GM12878 (cell line): ENCODE data around the gene MYL12A. TPM values are rescaled to one million over a fixed set of nuclear protein-coding genes. Genes with fewer than 3 reads are reported as not detected.

Experiments used
- CEBPZ ChIP-seq: fragments of 150-350 bp; IDR thresholded peaks from 2 replicates; pipeline ENCODE4 v1.6.1; 2016; ENCODE audit warnings: low read depth, low read length
- ETV6 ChIP-seq, 2 experiments: fragments of 450-650 bp in 1 of 2; IDR thresholded peaks in 1 of 2; conservative IDR thresholded peaks in 1 of 2; 2 replicates each; pipeline ENCODE4 v1.6.1; 2014; ENCODE audit warnings: antibody characterized with exemption in 1 of 2, borderline replicate concordance in 1 of 2, low read depth in 1 of 2, mild to moderate bottlenecking in 1 of 2, moderate library complexity in 1 of 2
- KDM1A ChIP-seq: fragments of 200-600 bp; sonication (generic); IDR thresholded peaks from 2 replicates; pipeline ENCODE4 v1.6.1; 2016; ENCODE audit warnings: borderline replicate concordance
- PRDM15 ChIP-seq: fragments of 450-650 bp; formaldehyde crosslinking; IDR thresholded peaks from 2 replicates; pipeline ENCODE4 v1.4.0; 2020; ENCODE audit warnings: mild to moderate bottlenecking, moderate library complexity
- RB1 ChIP-seq: fragments of 450-650 bp; formaldehyde crosslinking; IDR thresholded peaks from 2 replicates; pipeline ENCODE4 v1.6.1; 2017; ENCODE audit warnings: mild to moderate bottlenecking, borderline replicate concordance
- YY1 ChIP-seq: IDR thresholded peaks from 2 replicates; pipeline ENCODE4 v1.6.1; 2011; ENCODE audit warnings: low read depth, mild to moderate bottlenecking, low read length
- polyA plus RNA-seq, 11 experiments: library from polyadenylated mRNA; depleted of rRNA in 4 of 11; unstranded in 6 of 11; stranded (reverse) in 5 of 11; fragments of >200 nt; fragmentation: Nextera tagmentation in 4 of 11; fragmentation: Illumina TruSeq in 1 of 11; extraction: Ambion mirVana in 4 of 11; extraction: Trizol in 1 of 11; gene quantifications; 1 replicate in 1 of 11; 2 replicates in 10 of 11; pipeline versions ENCODE4 v1.2.1 to v1.2.3, GENCODE V29; 2011 to 2016; ENCODE audit warnings: inconsistent platforms in 2 of 11, missing spikeins in 2 of 11, low read depth in 1 of 11
- total RNA-seq, 4 experiments: library from RNA; depleted of rRNA in 3 of 4; stranded (reverse); fragments of >200 nt in 3 of 4; fragmentation: Illumina TruSeq in 1 of 4; extraction: Trizol in 1 of 4; gene quantifications; 2 replicates each; pipeline versions ENCODE4 v1.2.1 to v1.2.3, GENCODE V29; 2013 to 2021

Gene MYL12A
- total and polyA plus RNA-seq, 10 of the 15 experiments (the other 5 are each of a cell fraction or from before 2014, with no cell fraction given) = 488 to 1,663 (median 924) TPM

- no peak for TF ChIP-seq CEBPZ
- no peak for TF ChIP-seq KDM1A
- TF ChIP-seq ETV6 (conservative IDR thresholded peaks at IDR 0.05 in 1 of 2, IDR thresholded peaks at IDR 0.05 in 1 of 2; ENCODE audit: borderline replicate concordance in 1 of 2, low read depth in 1 of 2) = peak in 1 of 2 experiments; percentile 47; a peak in 1 of 4 replicates
- TF ChIP-seq RB1 = no peak
- no peak for TF ChIP-seq YY1
- TF ChIP-seq PRDM15 = no peak
Observed at GRCh38 chr18:3256693-3257626, 9.4 kb downstream of the MYL12A start (continued).
